IPS DF 6.9 (cell line): Measurements from ENCODE around the gene MOAP1.
"Not testable (repeated sequence)": the region's sequence is repeated elsewhere in the genome, so short reads cannot be mapped to it uniquely, and the experiment has no call there.

Experiments
- DNase-seq: peaks from one replicate; pipeline ENCODE4 v3.0.0-alpha.2; 2013; ENCODE audit warnings: low read depth, low spot score
- H3K27ac ChIP-seq: one replicate; pipeline ENCODE4 v1.5.1; 2013; ENCODE audit warnings: low read length, control low read depth
- H3K27me3 ChIP-seq: 2 replicates; pipeline ENCODE4 v1.6.1; 2013; ENCODE audit warnings: mild to moderate bottlenecking, low read length; ENCODE audit not compliant: control insufficient read depth, insufficient read depth
- H3K36me3 ChIP-seq: 2 replicates; pipeline ENCODE4 v1.6.1; 2013; ENCODE audit warnings: low read length; ENCODE audit not compliant: control insufficient read depth, insufficient read depth
- H3K4me1 ChIP-seq: 2 replicates; pipeline ENCODE4 v1.6.1; 2013; ENCODE audit warnings: low read length; ENCODE audit not compliant: control insufficient read depth, insufficient read depth
- H3K4me3 ChIP-seq: 2 replicates; pipeline ENCODE4 v1.5.1; 2013; ENCODE audit warnings: mild to moderate bottlenecking, low read length
- H3K9me3 ChIP-seq: 2 replicates; pipeline ENCODE4 v1.6.1; 2013; ENCODE audit warnings: low read length, inconsistent platforms; ENCODE audit not compliant: control insufficient read depth, insufficient read depth
- WGBS: extraction: QIAGEN DNeasy Blood & Tissue Kit; methylation state at CpG from one replicate; pipeline ENCODE4 v1.1.7; 2013; ENCODE audit warnings: mixed read lengths, missing lambda C conversion rate; ENCODE audit not compliant: insufficient read length, insufficient coverage; 5-methylcytosine and 5-hydroxymethylcytosine counted together

Gene MOAP1

GRCh38 chr14:93142854-93143652, 41.6 kb downstream of the MOAP1 start:
- no peaks in the 10 kb centered on the region for H3K9me3 ChIP-seq

GRCh38 chr14:93137864-93138263, 46.8 kb downstream of the MOAP1 start:
- Histone ChIP-seq H3K27ac (no peak overlapping the region), H3K4me3 (no peak overlapping the region), H3K9me3 (no peaks in the 10 kb centered on the region), H3K27me3 (no peaks in the 10 kb centered on the region), H3K4me1 (no peaks in the 10 kb centered on the region), H3K36me3 (no peaks in the 10 kb centered on the region)
- no CpG with 5 or more reads among the region's 17 CpGs for WGBS
- no peak for DNase-seq

More at GRCh38 chr14:93142854-93143652, 41.6 kb downstream of the MOAP1 start:
- H3K27ac ChIP-seq, result no peak overlapping the region
- WGBS, result no CpG with 5 or more reads among the region's 13 CpGs
- no peaks in the 10 kb centered on the region for H3K27me3 ChIP-seq
- H3K4me3 ChIP-seq, result no peak overlapping the region
- no peaks in the 10 kb centered on the region for H3K4me1 ChIP-seq
- H3K36me3 ChIP-seq, result no peaks in the 10 kb centered on the region
- no peak for DNase-seq

- not testable (repeated sequence) for H3K27me3 ChIP-seq, H3K4me1 ChIP-seq, DNase-seq, H3K27ac ChIP-seq, H3K4me3 ChIP-seq, H3K36me3 ChIP-seq, H3K9me3 ChIP-seq
- no CpG with 5 or more reads among the region's 13 CpGs for WGBS
Measured at GRCh38 chr14:93136508-93136907, 48.2 kb downstream of the MOAP1 start.

DNA sequence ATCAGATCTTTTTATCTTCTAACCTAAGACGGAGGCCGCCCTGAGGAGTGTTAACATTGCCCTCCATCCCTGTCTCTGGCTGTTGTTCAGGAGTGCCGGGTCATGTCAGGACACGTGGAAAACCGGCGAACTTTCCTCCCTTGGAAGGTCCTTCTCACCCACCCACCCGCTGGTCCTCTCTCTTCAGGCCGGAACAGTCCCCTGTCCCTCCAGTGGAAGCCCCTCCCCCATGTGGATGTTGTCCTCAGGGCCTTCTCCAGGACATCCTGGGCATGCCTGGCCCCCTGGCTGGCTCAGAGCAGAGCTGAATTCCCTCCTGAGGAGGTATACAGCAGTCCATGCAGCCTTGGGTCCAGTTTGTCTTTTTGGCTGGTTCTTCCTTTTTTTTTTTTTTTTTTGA, 48.7 kb downstream of the MOAP1 start:
- Histone ChIP-seq H3K27me3 (no peaks in the 10 kb centered on the region), H3K4me3 (no peak overlapping the region), H3K36me3 (no peaks in the 10 kb centered on the region), H3K27ac (no peak overlapping the region), H3K4me1 (no peaks in the 10 kb centered on the region), H3K9me3 (no peaks in the 10 kb centered on the region)
- no peak for DNase-seq
- no CpG with 5 or more reads among the region's 8 CpGs for WGBS

GRCh38 chr14:93135399-93135798, 49.3 kb downstream of the MOAP1 start:
- Histone ChIP-seq H3K4me3 (no peak overlapping the region), H3K36me3 (no peaks in the 10 kb centered on the region), H3K27ac (no peak overlapping the region), H3K9me3 (no peaks in the 10 kb centered on the region), H3K4me1 (no peaks in the 10 kb centered on the region), H3K27me3 (no peaks in the 10 kb centered on the region)
- no peak for DNase-seq
- no CpG with 5 or more reads among the region's 5 CpGs for WGBS

- H3K27me3 ChIP-seq, result no peaks in the 10 kb centered on the region
- H3K4me1 ChIP-seq, result no peaks in the 10 kb centered on the region
- WGBS, result no CpG with 5 or more reads among the region's 8 CpGs
- no peak for DNase-seq
- no peaks in the 10 kb centered on the region for H3K9me3 ChIP-seq
- no peak overlapping the region for H3K27ac ChIP-seq
- no peak overlapping the region for H3K4me3 ChIP-seq
- no peaks in the 10 kb centered on the region for H3K36me3 ChIP-seq
Measured at GRCh38 chr14:93133464-93133863, 51.2 kb downstream of the MOAP1 start.

DNA sequence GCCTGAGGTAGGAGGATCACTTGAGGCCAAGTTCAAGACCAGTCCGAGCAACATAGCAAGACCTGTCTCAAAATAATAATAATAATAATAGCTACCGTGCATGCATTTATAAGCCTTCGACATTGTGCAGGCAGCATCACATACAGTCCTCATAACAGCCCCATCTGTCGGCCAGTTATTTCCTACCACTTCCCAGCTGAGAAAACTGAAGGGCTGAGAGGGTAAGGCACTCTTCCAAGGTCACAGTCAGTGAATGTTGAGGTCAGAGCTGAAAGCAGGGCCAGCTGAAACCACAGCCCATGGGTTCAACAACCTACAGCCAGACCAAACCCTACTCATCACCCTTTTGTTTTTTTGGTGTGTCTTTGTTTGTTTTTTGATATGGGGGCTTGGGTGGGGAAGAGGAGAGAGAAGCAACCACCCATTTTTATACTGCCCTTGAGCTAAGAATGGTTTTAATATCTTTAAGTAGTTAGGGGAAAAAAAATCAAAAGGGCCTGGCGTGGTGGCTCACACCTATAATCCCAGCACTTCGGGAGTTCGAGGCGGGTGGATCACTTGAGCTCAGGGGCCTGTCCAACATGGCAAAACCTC, 52.1 kb downstream of the MOAP1 start:
- no CpG with 5 or more reads among the region's 8 CpGs for WGBS
- DNase-seq, result no peak
- no peaks in the 10 kb centered on the region for H3K36me3 ChIP-seq

More for the DNA sequence above, 52.1 kb downstream of the MOAP1 start:
- H3K27me3 ChIP-seq, result no peaks in the 10 kb centered on the region
- no peak overlapping the region for H3K27ac ChIP-seq
- no peaks in the 10 kb centered on the region for H3K9me3 ChIP-seq
- H3K4me1 ChIP-seq, result no peaks in the 10 kb centered on the region
- H3K4me3 ChIP-seq, result no peak overlapping the region
